GM21447 (cell line): ENCODE measurements around the gene MACO1.
"Not testable (repeated sequence)": the region's sequence is repeated elsewhere in the genome, so short reads cannot be mapped to it uniquely, and the experiment has no call there.

Experiments used
- ATAC-seq: cut with Tn5 transposase; IDR thresholded peaks from one replicate; pipeline ENCODE4 v1.9.1; 2021; ENCODE audit not compliant: unreplicated experiment

Gene MACO1

DNA sequence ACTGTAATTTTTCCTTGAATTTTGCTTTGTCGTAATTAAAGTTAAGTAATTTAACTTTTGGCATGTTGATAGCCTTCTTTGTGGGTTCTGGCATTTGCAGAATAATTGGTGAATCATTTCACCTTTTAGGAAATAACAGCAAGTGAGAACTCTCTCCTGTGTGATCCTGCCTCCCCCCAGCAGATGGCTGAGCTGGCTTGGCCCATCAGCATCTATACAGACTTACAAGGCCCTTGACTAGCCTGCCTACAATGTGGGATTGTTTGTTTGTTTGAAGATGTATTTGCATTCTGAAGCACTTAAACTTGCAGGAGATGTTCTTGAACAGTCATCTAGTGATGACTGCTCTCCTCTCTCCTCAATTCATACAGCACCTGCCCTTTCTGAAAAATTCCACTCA is 55.9 kb downstream of the MACO1 start:
- ATAC-seq: no peak

DNA sequence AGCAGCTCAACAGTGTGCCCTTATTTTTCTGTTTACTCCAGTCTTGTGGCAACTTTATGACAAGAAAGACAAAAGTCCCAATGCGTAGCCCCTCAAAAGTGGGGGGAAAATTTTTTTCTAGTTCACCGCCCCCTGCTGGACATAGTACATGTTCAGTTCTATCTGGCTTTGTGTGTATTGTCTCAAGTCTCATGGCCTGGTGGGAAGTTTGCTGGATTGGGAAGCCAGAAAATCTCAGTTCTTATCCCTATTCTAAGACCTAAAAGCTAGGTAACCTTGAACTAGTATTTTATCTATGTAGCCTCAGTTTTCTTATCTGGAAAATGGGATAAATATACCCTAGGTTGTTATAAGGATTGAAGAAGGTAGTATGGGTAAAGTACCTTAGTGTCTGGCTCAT is 56.9 kb downstream of the MACO1 start:
- no peak for ATAC-seq

DNA sequence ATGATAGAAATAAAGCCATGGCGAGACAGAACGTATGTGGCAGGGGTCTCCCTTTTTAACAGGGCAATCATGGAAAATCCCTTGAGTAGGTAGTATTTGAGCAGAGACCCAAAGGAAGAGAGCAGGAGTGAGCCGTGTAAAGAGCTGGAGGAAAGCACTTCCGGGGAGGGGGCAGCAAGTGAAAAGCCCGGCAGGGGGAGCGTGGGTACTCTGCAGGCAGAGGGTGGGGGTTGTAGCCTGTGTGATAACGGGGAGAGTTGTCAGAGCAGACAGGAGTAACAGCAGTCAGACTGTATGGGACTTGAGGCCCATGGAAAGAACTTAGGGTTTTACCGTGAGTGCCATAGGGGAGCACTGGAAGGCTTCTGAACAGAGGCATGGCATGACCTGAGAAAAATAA is 61.6 kb downstream of the MACO1 start:
- ATAC-seq: no peak

DNA sequence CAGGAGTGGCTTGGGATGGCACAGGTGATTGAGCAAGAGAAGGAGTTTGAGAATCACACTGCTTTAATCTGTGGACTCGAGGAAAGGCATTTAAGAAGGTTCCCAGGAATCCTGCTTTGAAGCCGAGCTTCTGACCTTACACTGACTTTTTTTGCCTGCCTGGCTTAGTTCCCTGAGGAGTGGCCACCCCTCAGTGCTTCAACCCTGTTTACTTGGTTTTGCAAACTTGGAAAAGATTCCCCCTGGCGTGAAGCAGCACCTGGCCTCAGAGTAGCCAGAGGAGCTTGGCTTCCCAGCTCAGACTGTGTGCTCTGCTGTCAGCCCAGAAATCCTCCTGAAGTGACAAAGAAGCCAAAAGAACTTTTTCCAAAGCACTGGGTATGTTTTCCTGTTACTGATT is 64.3 kb downstream of the MACO1 start:
- no peak for ATAC-seq

DNA sequence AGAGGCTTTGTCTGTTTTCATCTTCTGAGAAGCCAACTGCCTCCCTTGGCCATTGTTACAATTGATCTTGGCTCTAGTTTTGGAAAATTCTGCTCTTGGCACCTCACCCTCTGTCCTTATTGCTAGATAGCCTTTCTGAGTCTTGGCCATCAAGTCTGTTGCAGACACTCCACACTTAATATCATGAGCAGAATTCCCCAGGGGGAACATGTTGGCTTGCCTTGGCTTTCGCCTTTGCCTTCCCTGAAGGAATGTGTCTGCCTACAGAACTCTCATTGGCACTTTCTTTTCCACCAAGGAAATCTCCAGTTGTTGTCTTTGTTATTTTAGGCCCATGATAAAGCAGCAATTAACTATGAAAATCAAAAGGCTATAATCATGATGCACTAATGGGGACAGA is 70.0 kb downstream of the MACO1 start:
- no peak for ATAC-seq

DNA sequence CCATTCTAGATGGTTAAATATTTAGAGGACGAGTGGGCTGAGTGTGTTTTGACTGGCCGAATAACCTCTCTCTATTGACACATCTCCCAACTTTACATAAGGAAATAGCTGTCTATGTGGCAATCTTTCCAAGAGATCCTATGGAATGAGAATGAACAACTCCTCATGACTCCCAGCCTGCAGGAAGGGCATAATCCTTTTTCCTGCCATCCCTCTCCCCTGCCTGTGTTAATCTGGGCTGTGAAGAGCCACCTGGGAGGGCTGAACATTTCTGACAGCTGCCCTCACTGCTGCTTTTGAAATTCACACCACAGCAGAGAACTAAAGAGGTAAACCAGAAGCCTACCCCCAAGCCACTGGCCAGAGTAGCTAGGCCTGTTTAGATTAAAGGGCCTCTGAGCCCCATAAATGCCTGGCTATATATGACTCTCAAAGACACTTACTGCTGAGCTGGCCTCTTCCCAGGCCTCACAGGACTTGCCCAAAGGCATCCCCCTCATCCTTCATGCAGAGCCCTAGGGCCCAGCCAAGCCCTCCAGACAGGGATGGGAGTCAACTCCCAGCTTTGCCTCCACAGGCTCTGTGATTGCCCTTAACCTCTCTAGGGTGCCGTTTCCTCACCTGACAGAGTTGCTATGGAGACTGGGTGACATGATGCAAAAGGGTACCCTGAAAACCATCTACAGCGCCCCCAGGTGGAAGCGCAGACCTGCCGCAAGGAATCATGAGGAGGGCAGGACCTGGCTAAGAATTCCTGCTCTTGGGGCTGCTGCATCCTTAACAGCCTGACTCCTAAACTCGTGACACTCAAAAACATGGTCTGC is 70.8 kb downstream of the MACO1 start:
- ATAC-seq: no peak

DNA sequence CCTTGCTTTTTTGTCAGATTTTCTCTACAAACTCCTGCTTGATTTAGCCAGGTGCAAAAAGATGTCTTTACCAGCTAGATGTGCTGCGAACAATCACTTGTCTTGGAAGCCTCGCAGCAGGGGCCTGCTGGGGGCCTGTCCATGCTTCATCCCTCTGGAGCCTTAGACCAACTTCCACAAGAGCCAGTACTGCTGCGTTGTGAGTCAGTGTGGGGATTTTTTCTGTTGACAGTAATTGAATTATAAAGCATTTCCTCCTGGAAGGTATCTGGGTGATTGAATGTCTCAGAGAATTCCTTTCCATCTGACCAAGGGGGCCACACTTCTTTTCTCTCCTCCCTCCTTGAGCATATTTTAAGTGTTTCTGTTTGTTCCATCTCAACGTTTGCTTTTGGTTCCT is 72.3 kb downstream of the MACO1 start:
- ATAC-seq: no peak

DNA sequence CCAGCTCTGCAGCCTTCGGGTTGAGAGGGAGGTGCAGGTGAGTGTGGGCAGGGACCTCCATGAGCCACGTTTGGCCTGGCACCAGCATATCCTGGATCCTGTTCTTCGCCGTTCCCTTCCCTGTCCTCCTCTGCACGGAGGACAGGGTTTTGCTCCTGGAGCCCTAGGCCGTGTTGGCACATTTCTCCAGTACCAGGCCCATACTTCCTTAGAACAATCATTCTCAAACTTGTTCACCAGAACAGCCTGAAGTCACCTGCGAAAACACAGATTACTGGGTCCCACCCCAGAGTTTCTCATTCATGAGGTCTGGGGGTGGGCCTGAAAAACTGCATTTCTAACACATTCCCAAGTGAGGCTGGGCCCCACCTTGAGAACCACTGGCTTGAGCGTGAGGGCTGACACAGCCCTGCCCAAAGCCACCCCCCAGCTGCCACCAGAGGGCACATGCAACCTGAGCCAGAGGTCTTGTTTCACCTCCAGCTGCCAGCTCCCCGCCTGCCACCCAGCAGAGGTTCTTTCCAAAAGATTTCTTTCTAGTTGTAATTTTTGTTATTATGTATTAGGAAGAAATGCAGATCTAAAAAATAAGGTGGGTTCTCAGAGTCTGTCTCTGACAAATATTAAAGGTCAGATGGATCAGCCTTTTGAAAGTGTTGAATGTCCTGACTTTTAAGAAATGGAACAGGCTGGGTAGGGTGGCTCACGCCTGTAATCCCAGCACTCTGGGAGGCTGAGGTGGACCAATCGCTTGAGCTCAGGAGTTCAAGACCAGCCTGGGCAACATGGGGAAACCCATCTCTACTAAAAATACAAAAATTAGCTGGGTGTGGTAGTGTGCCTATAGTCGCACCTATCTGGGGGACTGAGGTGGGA is 73.1 kb downstream of the MACO1 start:
- ATAC-seq: no peak

DNA sequence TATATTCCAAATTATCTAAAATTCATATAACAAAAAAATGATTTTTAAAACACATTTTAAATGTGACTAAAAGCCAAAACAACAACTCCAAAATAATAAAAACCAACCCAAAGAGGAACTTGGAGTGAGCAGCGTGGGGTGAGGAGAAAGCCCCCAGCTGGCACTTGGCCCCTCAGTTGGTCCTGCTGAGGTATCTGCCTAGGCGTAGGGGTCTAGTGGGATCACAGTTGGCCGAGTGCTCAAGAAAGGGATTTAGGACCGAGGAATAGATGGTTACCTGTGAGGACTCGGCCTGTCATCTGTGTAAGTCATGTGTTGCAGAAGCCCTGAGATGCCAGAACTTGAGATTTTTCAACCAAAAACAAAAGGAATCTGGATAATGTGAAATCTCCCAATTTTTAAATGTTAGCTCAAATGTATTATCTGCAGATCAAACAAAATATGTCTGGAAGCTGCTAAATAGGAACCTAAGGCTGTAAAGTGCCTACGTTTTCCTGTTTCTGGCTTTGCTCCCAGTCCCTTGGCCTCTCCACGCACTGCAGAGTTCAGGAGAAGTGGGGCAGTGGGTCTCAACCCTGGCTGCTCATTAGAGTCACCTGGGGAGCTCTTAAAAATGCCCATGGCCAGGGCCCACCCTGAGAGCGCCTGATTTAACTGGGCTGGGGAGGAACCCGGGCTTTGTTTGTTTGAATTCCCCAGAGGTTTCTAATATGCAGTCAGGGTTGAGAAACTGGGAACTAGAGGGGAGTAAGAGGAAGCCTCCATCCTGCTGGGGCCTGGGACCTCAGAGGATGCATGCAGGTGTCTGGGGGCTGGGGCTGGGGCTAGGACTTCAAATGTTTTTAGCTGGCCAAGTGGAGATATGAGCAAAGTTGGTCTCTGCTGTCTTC is 74.3 kb downstream of the MACO1 start:
- no peak for ATAC-seq

DNA sequence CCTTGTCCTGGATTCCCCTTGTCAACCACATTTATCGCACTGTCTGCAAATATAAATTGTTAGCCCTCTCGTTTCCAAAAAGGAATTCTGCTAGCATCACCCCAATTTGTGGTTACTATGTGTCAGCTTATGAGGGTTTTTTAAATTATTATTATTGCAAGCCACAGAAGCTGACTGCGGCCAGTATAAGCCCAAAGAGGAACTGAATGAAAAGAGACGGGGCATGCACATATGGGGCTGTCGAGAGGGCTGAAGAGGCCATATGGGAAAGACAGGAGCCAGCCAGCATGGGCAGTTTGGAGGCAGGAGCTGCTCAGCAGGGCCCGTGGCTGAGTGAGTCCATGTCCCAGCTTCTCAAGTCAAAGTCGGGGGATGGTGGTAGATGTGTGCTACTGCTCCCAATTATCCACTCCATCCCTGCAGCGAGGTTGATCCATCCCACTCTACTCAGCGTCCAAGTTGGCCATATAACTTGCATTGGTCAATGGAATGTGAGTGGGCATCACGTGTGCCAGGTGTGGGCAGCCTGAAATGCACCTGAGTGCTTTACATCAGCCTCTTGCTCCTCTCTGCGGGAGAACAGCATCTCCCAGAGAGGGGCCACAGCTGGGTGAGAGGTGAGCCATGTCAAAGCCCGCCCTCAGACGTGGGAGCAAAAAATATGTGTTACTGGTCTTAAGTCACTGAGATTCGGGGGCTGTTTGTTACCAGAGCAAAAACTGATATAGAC is 75.1 kb downstream of the MACO1 start:
- no peak for ATAC-seq

DNA sequence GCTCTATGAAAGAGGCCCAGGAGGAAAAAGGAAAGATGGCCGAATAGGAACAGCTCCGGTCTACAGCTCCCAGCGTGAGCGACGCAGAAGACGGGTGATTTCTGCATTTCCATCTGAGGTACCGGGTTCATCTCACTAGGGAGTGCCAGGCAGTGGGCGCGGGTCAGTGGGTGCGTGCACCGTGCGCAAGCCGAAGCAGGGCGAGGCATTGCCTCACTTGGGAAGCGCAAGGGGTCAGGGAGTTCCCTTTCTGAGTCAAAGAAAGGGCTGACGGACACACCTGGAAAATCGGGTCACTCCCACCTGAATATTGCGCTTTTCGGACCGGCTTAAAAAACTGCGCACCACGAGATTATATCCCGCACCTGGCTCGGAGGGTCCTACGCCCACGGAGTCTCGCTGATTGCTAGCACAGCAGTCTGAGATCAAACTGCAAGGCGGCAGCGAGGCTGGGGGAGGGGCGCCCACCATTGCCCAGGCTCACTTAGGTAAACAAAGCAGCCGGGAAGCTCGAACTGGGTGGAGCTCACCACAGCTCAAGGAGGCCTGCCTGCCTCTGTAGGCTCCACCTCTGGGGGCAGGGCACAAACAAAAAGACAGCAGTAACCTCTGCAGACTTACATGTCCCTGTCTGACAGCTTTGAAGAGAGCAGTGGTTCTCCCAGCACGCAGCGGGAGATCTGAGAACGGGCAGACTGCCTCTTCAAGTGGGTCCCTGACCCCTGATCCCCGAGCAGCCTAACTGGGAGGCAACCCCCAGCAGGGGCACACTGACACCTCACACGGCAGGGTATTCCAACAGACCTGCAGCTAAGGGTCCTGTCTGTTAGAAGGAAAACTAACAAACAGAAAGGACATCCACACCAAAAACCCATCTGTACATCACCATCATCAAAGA is 76.1 kb downstream of the MACO1 start:
- not testable (repeated sequence) for ATAC-seq

DNA sequence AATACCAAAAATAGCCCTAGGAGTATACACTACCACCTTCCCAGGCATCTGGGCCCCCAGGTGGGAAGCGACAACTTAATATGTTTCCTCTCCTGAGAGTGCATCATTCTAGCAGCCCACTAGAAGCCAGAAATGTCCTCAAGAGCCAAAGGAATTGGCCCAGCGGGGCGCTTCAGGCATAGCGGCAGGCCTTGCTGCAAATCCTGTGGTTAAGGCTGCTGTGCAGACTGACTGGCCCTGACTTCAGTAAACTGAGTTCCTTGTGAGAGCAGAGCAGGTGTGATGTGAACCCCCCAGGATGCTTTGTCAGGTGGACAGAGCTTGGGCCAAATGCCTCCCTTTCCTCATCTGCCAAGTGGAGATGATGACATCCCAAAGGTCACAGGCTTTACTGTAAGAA is 83.0 kb downstream of the MACO1 start:
- ATAC-seq: no peak

DNA sequence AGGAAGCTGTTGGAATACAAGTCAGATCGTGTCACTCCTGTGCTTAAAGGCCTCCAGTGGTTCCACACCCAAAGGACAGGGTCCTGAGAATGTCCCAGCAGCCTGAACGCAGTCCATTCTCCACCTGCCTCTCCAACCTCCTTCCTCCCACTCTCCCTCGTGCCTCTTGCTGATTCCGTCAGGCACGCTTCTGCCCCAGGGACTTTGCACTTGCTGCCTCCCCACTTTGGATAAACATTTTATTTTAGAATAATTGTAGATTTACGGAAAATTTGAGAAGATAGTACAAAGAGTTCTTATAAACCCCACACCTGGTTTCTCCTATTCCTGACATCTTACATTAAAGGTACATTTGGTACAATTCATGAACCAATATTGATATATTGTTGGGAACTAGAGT is 84.3 kb downstream of the MACO1 start:
- no peak for ATAC-seq

DNA sequence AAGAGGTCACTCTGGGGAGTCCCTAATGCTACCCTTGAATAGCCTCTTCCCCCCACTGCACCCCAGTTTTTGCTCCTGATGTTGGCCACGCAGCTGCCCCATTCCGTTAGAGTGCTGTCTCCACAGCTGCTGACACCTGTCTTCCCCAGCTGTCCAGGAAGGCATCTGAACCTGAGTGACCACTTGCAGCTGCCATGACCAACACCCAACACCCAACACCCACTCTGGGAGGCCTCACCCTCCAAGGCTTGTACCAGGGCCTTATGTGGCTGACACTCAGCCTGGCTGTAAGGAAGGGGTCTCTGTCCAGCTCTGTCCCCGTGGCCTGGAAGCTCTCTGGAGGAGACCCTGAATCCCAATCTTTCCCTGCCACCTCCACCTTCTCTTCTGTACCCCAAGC is 86.0 kb downstream of the MACO1 start:
- ATAC-seq: no peak

DNA sequence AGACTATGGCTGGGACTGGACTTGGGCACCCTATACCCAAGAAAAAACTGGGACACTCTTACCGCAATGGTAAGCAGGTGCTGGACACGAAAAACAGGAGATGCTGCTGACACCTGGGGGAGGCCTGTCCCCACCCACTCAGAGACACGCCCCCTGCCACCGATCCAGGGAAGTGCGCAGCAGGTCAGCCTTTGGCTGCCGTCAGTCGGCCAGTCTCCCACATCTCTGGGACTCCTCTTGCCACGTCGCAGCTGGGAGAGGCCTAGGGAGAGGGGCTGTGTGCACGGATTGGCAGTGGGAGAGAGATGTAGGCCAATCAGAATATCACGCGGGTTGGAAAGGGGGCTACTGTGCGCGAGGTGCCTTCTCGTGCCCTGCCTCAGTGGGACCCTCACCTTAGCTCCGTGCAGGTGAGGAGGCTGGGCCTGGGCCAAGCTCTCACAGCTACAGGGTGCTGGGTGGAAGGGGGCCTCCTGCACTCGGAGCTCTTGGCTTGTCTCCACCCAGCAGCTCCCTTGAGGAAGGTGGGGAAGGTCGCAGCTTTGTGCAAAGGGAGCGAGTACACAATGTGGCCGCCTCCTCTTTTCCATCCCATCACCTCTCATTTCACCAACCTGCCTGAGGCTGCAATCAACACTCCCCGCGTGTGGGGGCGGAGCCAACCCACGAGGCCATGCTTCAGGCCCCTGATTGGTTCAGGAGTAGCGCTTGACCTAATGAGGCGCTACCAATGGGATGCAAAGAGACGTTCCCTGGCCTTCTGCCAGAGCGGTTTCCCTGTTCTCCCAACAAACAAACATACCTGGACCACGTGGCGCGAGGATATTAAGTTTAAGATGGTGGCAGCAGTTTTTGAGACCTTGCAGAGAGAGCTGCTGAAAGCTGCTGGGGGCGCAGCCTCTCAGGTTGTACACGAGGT is 87.0 kb downstream of the MACO1 start:
- no peak for ATAC-seq

DNA sequence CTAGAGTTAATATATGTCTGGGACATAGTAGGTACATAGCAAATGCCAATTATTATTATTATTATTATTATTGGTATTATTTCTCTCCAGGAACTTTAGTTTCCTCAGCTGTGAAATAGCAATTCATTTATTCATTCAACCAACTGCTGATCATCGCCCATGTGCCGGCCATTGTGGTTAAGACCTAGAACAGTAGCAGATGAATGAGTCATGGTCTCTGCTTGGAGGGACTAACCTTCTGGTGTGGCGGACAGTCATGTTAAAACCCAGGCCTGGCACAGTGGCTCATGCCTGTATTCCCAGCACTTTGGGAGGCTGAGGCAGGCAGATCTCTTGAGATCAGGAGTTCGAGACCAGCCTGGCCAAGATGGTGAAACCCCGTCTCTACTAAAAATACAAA is 88.9 kb downstream of the MACO1 start:
- no peak for ATAC-seq

DNA sequence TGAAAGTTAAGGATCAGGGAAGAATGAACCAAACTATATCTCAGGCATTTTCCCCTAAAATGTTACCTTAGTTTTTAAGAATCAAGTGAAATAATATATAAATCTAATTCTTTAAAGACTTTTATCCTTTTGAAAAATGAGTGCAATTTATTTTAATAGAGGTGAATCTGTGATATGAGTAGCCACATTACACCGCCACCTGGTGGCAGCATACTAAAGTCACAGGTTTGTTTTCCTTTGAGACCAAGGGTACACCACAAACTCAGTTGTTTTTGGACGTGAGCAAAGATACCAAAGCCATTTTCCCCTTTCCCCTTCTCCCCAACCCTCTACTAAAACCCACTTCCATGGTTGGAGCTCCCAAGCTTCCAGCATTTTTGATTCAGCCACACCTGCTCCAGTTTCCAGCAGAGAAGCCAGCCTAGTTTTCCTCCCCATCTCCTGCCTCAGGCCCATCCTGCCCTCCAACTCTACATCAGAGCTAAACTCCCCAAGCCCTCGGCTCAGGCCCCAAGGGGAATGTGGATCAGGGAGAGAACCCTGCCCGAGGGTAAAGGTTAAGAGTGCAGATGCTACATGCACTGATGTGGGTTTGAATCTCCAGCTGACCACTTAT is 89.9 kb downstream of the MACO1 start:
- no peak for ATAC-seq

DNA sequence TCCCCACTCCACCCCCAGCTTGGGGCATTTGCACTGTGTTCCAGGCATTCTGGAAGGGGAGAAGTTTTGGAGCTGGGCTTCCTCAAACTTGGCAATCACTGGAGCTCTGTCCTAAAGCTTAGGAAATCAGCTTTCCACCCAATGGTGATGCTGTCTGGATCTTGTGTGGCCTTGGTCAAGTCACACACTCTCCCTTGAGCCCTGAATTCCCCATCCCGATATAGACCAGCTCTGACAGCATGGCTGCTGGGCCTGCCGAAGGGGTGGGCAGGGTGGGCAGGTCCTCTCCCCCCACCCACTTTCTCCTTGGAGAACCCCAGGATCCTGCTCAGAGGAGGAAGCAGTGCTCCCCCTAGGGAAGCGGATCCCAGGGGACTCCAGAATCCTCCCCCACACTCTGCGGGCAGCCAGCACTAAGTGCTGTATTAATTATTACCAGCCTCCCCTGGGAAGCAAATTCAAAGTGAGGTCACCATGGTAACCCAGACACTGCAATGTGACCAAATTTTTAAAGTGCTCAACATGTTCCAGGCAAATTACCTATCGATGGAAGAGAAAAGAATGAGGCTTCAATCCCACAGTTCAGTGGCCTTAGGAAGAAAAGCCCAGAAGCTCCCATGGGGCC is 91.4 kb downstream of the MACO1 start:
- ATAC-seq: no peak
